HEK293 (cell line): Measurements from ENCODE around the gene HIPK4.

Experiments
- CTCF ChIP-seq: fragments of 450-650 bp; formaldehyde crosslinking; IDR thresholded peaks from 2 replicates; pipeline ENCODE4 v1.5.1; 2016; ENCODE audit warnings: missing biosample characterization, missing genetic modification characterization
- ZNF629 ChIP-seq: fragments of 450-650 bp; formaldehyde crosslinking; IDR thresholded peaks from 2 replicates; pipeline ENCODE4 v1.5.1; 2017; ENCODE audit warnings: missing biosample characterization, missing genetic modification characterization

DNA sequence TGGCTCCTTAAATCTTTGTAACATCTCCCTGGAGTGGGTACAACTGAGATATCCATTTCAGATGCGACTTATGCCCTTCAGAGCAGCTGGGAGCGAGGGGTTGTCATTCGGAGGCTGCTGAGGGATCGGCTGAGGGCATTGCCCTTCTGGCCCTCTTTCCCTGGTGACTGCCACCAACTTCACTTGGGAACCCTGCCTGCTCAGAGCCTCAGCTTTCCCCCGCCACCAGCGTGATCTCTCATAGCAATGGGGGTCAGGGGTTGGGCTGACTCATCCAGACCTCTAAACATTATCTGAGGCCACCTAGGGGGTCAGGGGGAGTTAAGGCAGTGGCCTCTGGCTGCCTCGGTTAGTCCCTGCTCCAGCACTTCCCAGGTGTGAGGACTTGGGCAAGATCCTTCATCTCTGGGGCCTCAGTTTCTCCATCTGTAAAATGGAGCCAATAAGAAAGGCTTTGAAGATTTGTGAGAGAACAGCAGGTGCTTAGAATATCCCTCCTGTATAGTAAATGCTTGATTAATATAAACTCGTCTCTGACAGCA, 22.0 kb upstream of the HIPK4 start:
- TF ChIP-seq CTCF (tag by site-specific recombination), result no peak
- no peak for TF ChIP-seq ZNF629
